Measurements from ENCODE around the gene KCTD15. TPM values are rescaled to one million over a fixed set of nuclear protein-coding genes. Genes with fewer than 3 reads are reported as not detected.

The KCTD15 gene
- total RNA-seq = 1 to 10 TPM; 5.0 to 6.2 TPM

GRCh38 chr19:33796164-33796875 lies at the start of gene KCTD15:
TSS of gene KCTD15 (plus strand) at chr19:33796870. CDS start at chr19:33800455, 3,585 bp downstream.
- Mint-ChIP-seq H3K4me1 (ENCODE audit: low read depth) (no peaks in the 10 kb centered on the region), H3K27ac (no peak within 1 kb of the TSS), H3K4me3 (peak within 1 kb of the TSS; percentile 74), H3K36me3 (ENCODE audit: low read depth) (no peaks in the 10 kb centered on the region), H3K9me3 (no peaks in the 10 kb centered on the region), H3K27me3 (ENCODE audit: low read depth) (peaks cover 40% of the 10 kb centered on the region)
- CTCF ChIA-PET = interaction anchor here (0.6 to 1.8 kb wide), 4 partner anchors 18 to 409 kb away, joined by 3 to 9 read pairs (median 3); no protein-coding TSS in a partner anchor
- intact Hi-C loops (cut with micrococcal nuclease) = loop anchor here (1.0 to 5.0 kb wide), 3 partner anchors 24 to 551 kb away; no protein-coding TSS in a partner anchor
- peak; percentile 41 for DNase-seq

- no peak overlapping the region for H3K4me3 Mint-ChIP-seq
- no peak for DNase-seq
- intact Hi-C loops (cut with micrococcal nuclease) = no loop called here
- H3K9me3 Mint-ChIP-seq = no peaks in the 10 kb centered on the region
- no peak overlapping the region for H3K27ac Mint-ChIP-seq
- H3K27me3 Mint-ChIP-seq (ENCODE audit: low read depth) = peaks cover 4% of the 10 kb centered on the region
- CTCF ChIA-PET = interaction anchor here (0.5 to 0.7 kb wide), 3 partner anchors 175 to 644 kb away, joined by 3 read pairs; no protein-coding TSS in a partner anchor
- H3K36me3 Mint-ChIP-seq (ENCODE audit: low read depth) = no peaks in the 10 kb centered on the region
- H3K4me1 Mint-ChIP-seq (ENCODE audit: low read depth) = no peaks in the 10 kb centered on the region
Measured at GRCh38 chr19:33747273-33747672, 49.4 kb upstream of the KCTD15 start.

GRCh38 chr19:33748231-33748630 lies 48.4 kb upstream of the KCTD15 start:
- Mint-ChIP-seq H3K27me3 (ENCODE audit: low read depth) (peaks cover 4% of the 10 kb centered on the region), H3K27ac (no peak overlapping the region), H3K9me3 (no peaks in the 10 kb centered on the region), H3K4me1 (ENCODE audit: low read depth) (no peaks in the 10 kb centered on the region), H3K4me3 (no peak overlapping the region), H3K36me3 (ENCODE audit: low read depth) (no peaks in the 10 kb centered on the region)
- DNase-seq = no peak
- CTCF ChIA-PET = interaction anchor here (1.7 kb wide), 1 partner anchor 29 kb away, joined by 5 read pairs; no protein-coding TSS in a partner anchor
- intact Hi-C loops (cut with micrococcal nuclease) = no loop called here

- H3K27me3 Mint-ChIP-seq (ENCODE audit: low read depth) = peaks cover 4% of the 10 kb centered on the region
- DNase-seq = no peak
- H3K9me3 Mint-ChIP-seq = no peaks in the 10 kb centered on the region
- no peaks in the 10 kb centered on the region for H3K36me3 Mint-ChIP-seq (ENCODE audit: low read depth)
- H3K4me3 Mint-ChIP-seq = no peak overlapping the region
- intact Hi-C loops (cut with micrococcal nuclease) = no loop called here
- H3K27ac Mint-ChIP-seq = no peak overlapping the region
- CTCF ChIA-PET = interaction anchor here (1.7 kb wide), 1 partner anchor 29 kb away, joined by 5 read pairs; no protein-coding TSS in a partner anchor
- no peaks in the 10 kb centered on the region for H3K4me1 Mint-ChIP-seq (ENCODE audit: low read depth)
Measured at GRCh38 chr19:33749016-33749415, 47.7 kb upstream of the KCTD15 start.

GRCh38 chr19:33749619-33750175 lies 47.0 kb upstream of the KCTD15 start:
- peaks cover 4% of the 10 kb centered on the region for H3K27me3 Mint-ChIP-seq (ENCODE audit: low read depth)
- intact Hi-C loops (cut with micrococcal nuclease) = no loop called here
- no peaks in the 10 kb centered on the region for H3K4me1 Mint-ChIP-seq (ENCODE audit: low read depth)
- H3K27ac Mint-ChIP-seq = no peak overlapping the region
- no peak overlapping the region for H3K4me3 Mint-ChIP-seq
- no peaks in the 10 kb centered on the region for H3K9me3 Mint-ChIP-seq
- CTCF ChIA-PET = interaction anchor here (1.7 kb wide), 1 partner anchor 28 kb away, joined by 5 read pairs; no protein-coding TSS in a partner anchor
- DNase-seq = no peak
- H3K36me3 Mint-ChIP-seq (ENCODE audit: low read depth) = no peaks in the 10 kb centered on the region

GRCh38 chr19:33750587-33751435 lies 45.9 kb upstream of the KCTD15 start:
- DNase-seq = no peak
- intact Hi-C loops (cut with micrococcal nuclease) = no loop called here
- Mint-ChIP-seq H3K27ac (no peak overlapping the region), H3K27me3 (ENCODE audit: low read depth) (peaks cover 6% of the 10 kb centered on the region), H3K4me1 (ENCODE audit: low read depth) (no peaks in the 10 kb centered on the region), H3K4me3 (no peak overlapping the region), H3K36me3 (ENCODE audit: low read depth) (no peaks in the 10 kb centered on the region), H3K9me3 (no peaks in the 10 kb centered on the region)
- CTCF ChIA-PET = interaction anchor here (0.7 to 1.1 kb wide), 2 partner anchors 12 to 345 kb away, joined by 3 read pairs; no protein-coding TSS in a partner anchor

- intact Hi-C loops (cut with micrococcal nuclease) = no loop called here
- Mint-ChIP-seq H3K36me3 (ENCODE audit: low read depth) (no peaks in the 10 kb centered on the region), H3K4me3 (no peak overlapping the region), H3K27me3 (ENCODE audit: low read depth) (peaks cover 3% of the 10 kb centered on the region), H3K9me3 (no peaks in the 10 kb centered on the region), H3K27ac (no peak overlapping the region), H3K4me1 (ENCODE audit: low read depth) (no peaks in the 10 kb centered on the region)
- CTCF ChIA-PET = interaction anchor here (0.7 to 1.1 kb wide), 2 partner anchors 11 to 345 kb away, joined by 3 read pairs; no protein-coding TSS in a partner anchor
- DNase-seq = no peak
Measured at GRCh38 chr19:33751436-33751770, 45.3 kb upstream of the KCTD15 start.

GRCh38 chr19:33752018-33752800 lies 44.5 kb upstream of the KCTD15 start:
- Mint-ChIP-seq H3K4me3 (no peak overlapping the region), H3K27me3 (ENCODE audit: low read depth) (peaks cover 6% of the 10 kb centered on the region), H3K4me1 (ENCODE audit: low read depth) (no peaks in the 10 kb centered on the region), H3K27ac (no peak overlapping the region), H3K9me3 (no peaks in the 10 kb centered on the region), H3K36me3 (ENCODE audit: low read depth) (no peaks in the 10 kb centered on the region)
- intact Hi-C loops (cut with micrococcal nuclease) = no loop called here
- DNase-seq = no peak
- CTCF ChIA-PET = no interaction called here

GRCh38 chr19:33752945-33753344 lies 43.7 kb upstream of the KCTD15 start:
- DNase-seq = no peak
- no peak overlapping the region for H3K27ac Mint-ChIP-seq
- no peaks in the 10 kb centered on the region for H3K36me3 Mint-ChIP-seq (ENCODE audit: low read depth)
- no peaks in the 10 kb centered on the region for H3K4me1 Mint-ChIP-seq (ENCODE audit: low read depth)
- H3K27me3 Mint-ChIP-seq (ENCODE audit: low read depth) = peaks cover 9% of the 10 kb centered on the region
- intact Hi-C loops (cut with micrococcal nuclease) = no loop called here
- no peaks in the 10 kb centered on the region for H3K9me3 Mint-ChIP-seq
- CTCF ChIA-PET = no interaction called here
- H3K4me3 Mint-ChIP-seq = no peak overlapping the region

GRCh38 chr19:33754361-33754760 lies 42.3 kb upstream of the KCTD15 start:
- Mint-ChIP-seq H3K27ac (no peak overlapping the region), H3K4me3 (no peak overlapping the region), H3K9me3 (no peaks in the 10 kb centered on the region), H3K36me3 (ENCODE audit: low read depth) (no peaks in the 10 kb centered on the region), H3K27me3 (ENCODE audit: low read depth) (peaks cover 9% of the 10 kb centered on the region), H3K4me1 (ENCODE audit: low read depth) (no peaks in the 10 kb centered on the region)
- CTCF ChIA-PET = interaction anchor here (0.7 kb wide), 1 partner anchor 342 kb away, joined by 4 read pairs; no protein-coding TSS in a partner anchor
- DNase-seq = no peak
- intact Hi-C loops (cut with micrococcal nuclease) = no loop called here

GRCh38 chr19:33755099-33756035 lies 41.3 kb upstream of the KCTD15 start:
- intact Hi-C loops (cut with micrococcal nuclease) = no loop called here
- no peak overlapping the region for H3K4me3 Mint-ChIP-seq
- CTCF ChIA-PET = interaction anchor here (0.6 to 0.7 kb wide), 2 partner anchors 340 to 1606 kb away, joined by 3 read pairs; no protein-coding TSS in a partner anchor
- H3K27me3 Mint-ChIP-seq (ENCODE audit: low read depth) = peaks cover 11% of the 10 kb centered on the region
- no peaks in the 10 kb centered on the region for H3K36me3 Mint-ChIP-seq (ENCODE audit: low read depth)
- DNase-seq = no peak
- H3K4me1 Mint-ChIP-seq (ENCODE audit: low read depth) = no peaks in the 10 kb centered on the region
- no peak overlapping the region for H3K27ac Mint-ChIP-seq
- H3K9me3 Mint-ChIP-seq = no peaks in the 10 kb centered on the region
